H7 (cell line): Measurements from ENCODE around the gene SMCO4. TPM values are rescaled to one million over a fixed set of nuclear protein-coding genes. Genes with fewer than 3 reads are reported as not detected.

Experiments used
- DNase-seq: peaks from one replicate; pipeline ENCODE4 v3.0.0; 2012
- H3K27me3 ChIP-seq: 2 replicates; pipeline ENCODE4 v1.6.0; 2011; ENCODE audit warnings: mild to moderate bottlenecking, low read length; ENCODE audit not compliant: control insufficient read depth, insufficient read depth
- H3K36me3 ChIP-seq: replicated peaks from 2 replicates; pipeline ENCODE4 v1.5.1; 2011; ENCODE audit warnings: low read length; ENCODE audit not compliant: control insufficient read depth, insufficient read depth
- H3K4me3 ChIP-seq: 2 replicates; pipeline ENCODE4 v1.5.1; 2011; ENCODE audit warnings: low read depth, mild to moderate bottlenecking, control low read depth, low read length, moderate library complexity; ENCODE audit not compliant: insufficient read depth
- total RNA-seq: library from RNA; depleted of rRNA; stranded (reverse); fragments of >200 nt; shearing (Covaris generic); gene quantifications from 2 replicates; pipeline ENCODE4 v1.2.3, GENCODE V29; 2014

SMCO4 gene
- total RNA-seq, 1 experiment from 2014 or later = 84.9 TPM

DNA sequence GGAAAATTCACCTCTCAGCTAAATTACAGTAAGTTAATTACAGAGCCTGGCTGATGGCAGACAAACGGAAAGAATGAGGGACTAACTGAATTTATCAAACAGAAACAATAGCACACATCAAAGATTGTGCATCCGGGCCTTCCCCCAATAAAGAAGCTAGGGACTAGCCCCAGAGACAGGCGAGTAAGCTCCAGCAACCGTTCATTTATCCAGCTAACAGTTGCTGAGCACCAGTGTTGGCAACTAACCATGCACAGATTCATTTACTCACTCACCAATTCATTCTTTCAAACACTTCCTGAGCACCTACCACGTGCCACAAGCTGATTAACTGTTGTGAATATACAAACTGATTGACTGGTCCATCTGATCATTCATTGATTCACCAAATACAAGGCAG lies 51.2 kb downstream of the SMCO4 start:
- DNase-seq = no peak
- Histone ChIP-seq H3K4me3 (no peak overlapping the region), H3K27me3 (no peaks in the 10 kb centered on the region), H3K36me3 (no peaks in the 10 kb centered on the region)

- Histone ChIP-seq H3K36me3 (no peaks in the 10 kb centered on the region), H3K4me3 (no peak overlapping the region), H3K27me3 (no peaks in the 10 kb centered on the region)
- peak; percentile 47 for DNase-seq
Measured at GRCh38 chr11:93490996-93491618, 52.1 kb downstream of the SMCO4 start.

DNA sequence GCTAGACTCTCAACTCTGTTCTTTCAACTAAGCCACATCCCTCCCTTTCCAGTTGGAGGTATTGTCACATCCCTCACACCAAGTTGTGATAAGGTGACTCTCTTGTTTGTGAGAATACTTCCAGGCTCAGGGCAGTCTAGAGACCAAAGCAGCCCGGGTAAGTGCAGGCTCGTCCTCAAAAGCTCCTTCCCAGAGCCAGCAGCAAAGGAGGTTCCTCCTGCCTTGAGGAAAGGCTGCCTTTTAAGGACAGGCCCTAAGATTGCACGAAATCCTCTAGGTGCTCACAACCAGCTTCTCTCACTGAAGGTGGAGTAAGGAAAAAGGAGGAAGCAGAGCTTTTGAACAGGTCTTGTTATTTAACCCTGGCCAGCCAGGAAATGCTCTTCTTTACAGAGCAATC lies 53.4 kb downstream of the SMCO4 start:
- DNase-seq = no peak
- H3K36me3 ChIP-seq = no peaks in the 10 kb centered on the region
- H3K4me3 ChIP-seq = no peak overlapping the region
- no peaks in the 10 kb centered on the region for H3K27me3 ChIP-seq

DNA sequence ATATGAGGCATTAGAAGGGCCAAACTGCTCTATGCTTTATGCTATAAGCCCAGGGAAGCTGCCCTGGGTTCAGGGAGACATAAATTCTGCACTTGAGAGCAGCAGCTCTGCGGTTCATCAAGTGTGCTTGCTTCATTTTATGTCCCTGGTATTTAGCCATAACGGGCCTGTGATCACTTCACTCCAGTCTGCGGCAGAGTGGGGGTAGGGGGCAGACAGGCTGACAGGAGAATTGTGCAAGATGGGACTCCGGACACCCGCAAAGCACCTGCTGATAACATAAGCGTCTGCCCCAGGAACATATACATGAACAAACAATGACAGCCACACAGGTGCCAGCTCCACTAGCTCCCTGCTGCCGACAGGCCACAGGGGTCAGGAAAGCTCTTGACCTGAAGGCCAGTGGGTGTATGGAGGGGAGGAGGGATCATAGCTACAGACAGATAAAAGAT lies 56.1 kb downstream of the SMCO4 start:
- Histone ChIP-seq H3K27me3 (no peaks in the 10 kb centered on the region), H3K4me3 (no peak overlapping the region), H3K36me3 (no peaks in the 10 kb centered on the region)
- DNase-seq = no peak

- H3K27me3 ChIP-seq = no peaks in the 10 kb centered on the region
Measured at GRCh38 chr11:93485983-93486382, 57.2 kb downstream of the SMCO4 start.

GRCh38 chr11:93484716-93485115 lies 58.5 kb downstream of the SMCO4 start:
- no peaks in the 10 kb centered on the region for H3K27me3 ChIP-seq
- no peaks in the 10 kb centered on the region for H3K36me3 ChIP-seq
- DNase-seq = no peak
- no peak overlapping the region for H3K4me3 ChIP-seq

More at GRCh38 chr11:93485983-93486382, 57.2 kb downstream of the SMCO4 start:
- H3K36me3 ChIP-seq = no peaks in the 10 kb centered on the region
- no peak overlapping the region for H3K4me3 ChIP-seq
- no peak for DNase-seq

DNA sequence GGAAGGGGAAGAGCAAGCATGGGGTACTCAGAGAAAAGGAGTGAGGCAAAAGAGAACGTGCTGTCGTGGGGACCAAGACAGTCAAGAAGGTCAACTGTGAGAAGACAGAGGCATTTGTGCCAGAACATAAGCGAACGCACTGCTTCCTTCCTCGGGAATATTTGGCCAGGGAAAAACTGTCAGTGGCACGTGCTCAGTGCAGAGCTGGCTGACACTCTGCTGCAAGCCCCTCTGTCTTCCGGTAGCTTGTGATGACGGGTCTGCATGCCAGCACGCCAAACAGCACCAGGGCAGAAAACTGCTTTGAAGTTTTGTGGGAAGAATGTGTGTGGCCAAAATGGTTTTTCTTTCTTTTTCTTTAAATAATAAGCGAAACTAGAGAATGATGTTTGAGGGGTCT lies 60.6 kb downstream of the SMCO4 start:
- no peaks in the 10 kb centered on the region for H3K27me3 ChIP-seq
- no peak for DNase-seq
- H3K4me3 ChIP-seq = no peak overlapping the region

GRCh38 chr11:93481696-93482095 lies 61.5 kb downstream of the SMCO4 start:
- no peak overlapping the region for H3K4me3 ChIP-seq
- H3K36me3 ChIP-seq = no peaks in the 10 kb centered on the region
- no peaks in the 10 kb centered on the region for H3K27me3 ChIP-seq
- peak; percentile 38 for DNase-seq

More for the DNA sequence above, 60.6 kb downstream of the SMCO4 start:
- no peaks in the 10 kb centered on the region for H3K36me3 ChIP-seq

- no peak for DNase-seq
- H3K4me3 ChIP-seq = no peak overlapping the region
- no peaks in the 10 kb centered on the region for H3K27me3 ChIP-seq
- H3K36me3 ChIP-seq = no peaks in the 10 kb centered on the region
Measured at GRCh38 chr11:93481279-93481678, 61.9 kb downstream of the SMCO4 start.

- H3K27me3 ChIP-seq = no peaks in the 10 kb centered on the region
- H3K4me3 ChIP-seq = no peak overlapping the region
- H3K36me3 ChIP-seq = no peaks in the 10 kb centered on the region
- no peak for DNase-seq
Measured at GRCh38 chr11:93480756-93481155, 62.4 kb downstream of the SMCO4 start.

DNA sequence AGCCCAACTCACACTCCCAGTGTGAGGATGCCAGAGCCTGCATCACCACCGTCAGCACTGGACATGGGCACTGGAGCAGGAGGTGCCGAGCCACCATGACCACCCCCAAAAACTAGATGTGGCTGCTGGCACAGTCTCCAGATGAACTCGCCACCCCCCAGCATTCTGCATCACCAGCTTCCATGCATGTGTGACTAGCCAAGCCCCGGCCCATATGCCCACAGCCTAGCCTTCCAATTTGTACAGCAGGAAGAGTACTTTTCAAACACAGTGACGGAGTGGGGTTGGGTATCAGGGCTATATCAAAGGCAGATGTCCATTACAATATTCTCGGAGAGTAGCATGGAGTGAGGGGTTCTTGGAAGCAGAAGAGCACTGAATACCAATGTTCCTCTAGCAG lies 62.9 kb downstream of the SMCO4 start:
- DNase-seq = no peak
- no peaks in the 10 kb centered on the region for H3K36me3 ChIP-seq
- no peak overlapping the region for H3K4me3 ChIP-seq
- no peaks in the 10 kb centered on the region for H3K27me3 ChIP-seq

- no peak overlapping the region for H3K4me3 ChIP-seq
- no peak for DNase-seq
- no peaks in the 10 kb centered on the region for H3K36me3 ChIP-seq
- no peaks in the 10 kb centered on the region for H3K27me3 ChIP-seq
Measured at GRCh38 chr11:93478841-93479240, 64.3 kb downstream of the SMCO4 start.

- H3K27me3 ChIP-seq = no peaks in the 10 kb centered on the region
- H3K4me3 ChIP-seq = no peak overlapping the region
- no peaks in the 10 kb centered on the region for H3K36me3 ChIP-seq
- DNase-seq = peak; percentile 70
Measured at GRCh38 chr11:93477684-93478234, 65.4 kb downstream of the SMCO4 start.

GRCh38 chr11:93476796-93477195 lies 66.4 kb downstream of the SMCO4 start:
- DNase-seq = no peak
- Histone ChIP-seq H3K36me3 (no peaks in the 10 kb centered on the region), H3K4me3 (no peak overlapping the region), H3K27me3 (no peaks in the 10 kb centered on the region)

DNA sequence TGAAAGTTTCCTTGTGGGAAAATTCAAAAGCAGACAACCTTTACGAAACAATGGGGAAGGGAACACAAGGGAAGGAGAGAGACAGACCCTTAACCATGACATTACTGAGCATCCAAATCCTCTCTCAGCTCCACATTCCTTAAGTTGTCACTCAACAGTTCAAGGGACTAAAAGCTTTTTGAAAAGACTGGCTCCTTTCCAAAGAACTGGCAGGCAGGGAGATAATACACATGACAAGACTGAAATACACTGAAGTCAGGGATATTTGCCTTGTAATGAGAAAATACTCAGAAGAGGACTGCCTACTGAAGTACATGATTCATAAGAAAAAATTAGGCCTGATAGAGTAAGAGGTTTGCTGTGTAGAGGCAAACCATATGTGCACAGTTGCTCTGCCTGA lies 69.1 kb downstream of the SMCO4 start:
- DNase-seq = no peak

More for the DNA sequence above, 69.1 kb downstream of the SMCO4 start:
- no peak overlapping the region for H3K4me3 ChIP-seq
- no peaks in the 10 kb centered on the region for H3K36me3 ChIP-seq
- no peaks in the 10 kb centered on the region for H3K27me3 ChIP-seq
